GM18526 (cell line): ENCODE results near the gene PLXNA2.

ENCODE experiments used
- POLR2A ChIP-seq: IDR thresholded peaks from 3 replicates; pipeline ENCODE4 v1.6.1; 2011; ENCODE audit not compliant: insufficient read length; ENCODE audit errors: extremely low read depth

The PLXNA2 gene

DNA sequence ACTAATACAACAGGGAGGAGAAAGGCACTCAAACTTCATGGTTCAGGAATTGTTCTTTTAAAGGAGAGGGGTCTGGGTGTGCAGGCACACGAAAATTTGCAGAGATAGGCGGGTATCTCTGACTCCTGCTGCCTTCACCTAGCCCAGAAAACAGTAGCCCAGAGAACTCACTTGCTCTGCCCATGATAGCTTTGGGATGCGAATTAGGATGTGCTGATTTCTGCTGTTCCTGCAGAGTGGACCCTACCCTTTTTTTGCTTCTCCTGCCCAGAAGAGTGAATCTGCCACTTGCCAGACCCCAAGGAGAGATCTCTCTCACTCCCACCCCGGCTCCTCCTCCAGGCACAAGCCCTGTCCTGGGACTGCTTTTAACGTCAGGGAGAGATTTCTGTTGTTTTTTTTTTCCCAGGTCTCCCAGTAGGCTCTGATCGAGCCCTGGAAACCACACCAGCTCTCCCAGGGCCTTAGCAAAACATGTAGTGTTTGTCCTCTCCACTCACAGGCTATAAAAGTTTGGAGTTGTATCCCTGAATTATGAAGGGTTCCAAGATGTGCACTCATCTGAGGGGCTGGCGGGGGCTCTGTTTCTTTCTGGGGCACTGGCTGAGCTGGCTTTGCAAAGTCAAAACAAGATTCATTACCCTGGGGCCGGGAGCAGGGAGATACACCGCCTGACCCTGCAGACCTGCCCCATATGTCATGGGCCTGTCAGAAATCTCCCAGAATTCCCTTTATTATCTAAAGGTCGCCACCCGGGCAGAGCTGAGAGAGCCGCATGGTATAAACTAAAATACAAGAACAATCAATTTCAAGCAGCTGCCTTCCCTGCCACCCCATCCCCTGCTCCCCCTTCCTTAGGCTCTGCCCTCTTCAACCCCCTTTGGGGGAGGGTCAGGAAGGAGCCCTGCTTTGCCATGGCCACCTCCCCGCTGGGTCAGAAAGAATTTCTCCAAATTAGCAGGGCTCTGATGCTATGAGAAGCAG, 17.9 kb downstream of the PLXNA2 start:
- TF ChIP-seq POLR2A: no peak

DNA sequence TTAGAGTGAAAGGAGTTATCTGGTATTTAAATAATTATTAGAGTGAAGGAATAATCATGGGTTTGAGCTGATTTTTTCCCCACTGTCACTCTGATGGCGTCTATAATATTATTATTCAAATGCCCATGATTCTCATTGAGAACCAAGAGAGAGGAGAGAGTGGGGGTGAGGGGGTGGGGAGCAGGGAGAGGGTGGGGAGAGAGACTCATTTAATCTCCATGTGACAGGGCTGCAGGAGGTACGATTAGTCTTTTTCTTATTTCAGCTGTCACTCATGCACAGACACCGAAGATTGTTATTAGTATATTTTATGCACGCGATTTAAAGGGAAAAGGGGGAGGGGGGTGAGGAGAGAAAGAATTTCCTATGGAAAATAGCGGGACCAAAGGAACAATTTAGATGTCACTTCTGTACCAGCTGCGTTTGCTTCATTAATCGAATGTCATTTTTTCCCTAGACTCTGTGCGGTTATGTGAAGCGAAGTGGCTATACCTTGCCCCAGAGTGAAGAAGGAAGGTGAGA, 19.9 kb downstream of the PLXNA2 start:
- no peak for TF ChIP-seq POLR2A

DNA sequence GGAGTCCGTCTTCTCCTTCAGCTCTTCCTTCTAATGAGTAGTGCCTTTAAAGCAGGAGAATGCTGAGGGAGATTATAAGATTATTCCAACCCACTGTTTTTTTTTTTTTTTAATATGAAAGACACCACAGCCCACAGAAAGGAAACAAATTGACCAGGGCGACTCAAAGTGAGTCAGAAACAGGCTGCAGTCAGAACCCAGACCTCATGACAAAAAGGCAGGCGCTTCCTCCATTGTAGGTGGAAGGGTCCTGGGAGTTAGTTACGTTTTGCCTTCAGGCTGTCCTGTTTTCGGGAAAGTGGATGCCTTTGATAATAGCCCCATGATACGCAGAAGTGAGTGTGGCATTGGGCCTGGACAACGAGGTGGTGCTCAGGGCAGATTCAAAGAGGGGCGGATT, 21.0 kb downstream of the PLXNA2 start:
- TF ChIP-seq POLR2A: no peak

DNA sequence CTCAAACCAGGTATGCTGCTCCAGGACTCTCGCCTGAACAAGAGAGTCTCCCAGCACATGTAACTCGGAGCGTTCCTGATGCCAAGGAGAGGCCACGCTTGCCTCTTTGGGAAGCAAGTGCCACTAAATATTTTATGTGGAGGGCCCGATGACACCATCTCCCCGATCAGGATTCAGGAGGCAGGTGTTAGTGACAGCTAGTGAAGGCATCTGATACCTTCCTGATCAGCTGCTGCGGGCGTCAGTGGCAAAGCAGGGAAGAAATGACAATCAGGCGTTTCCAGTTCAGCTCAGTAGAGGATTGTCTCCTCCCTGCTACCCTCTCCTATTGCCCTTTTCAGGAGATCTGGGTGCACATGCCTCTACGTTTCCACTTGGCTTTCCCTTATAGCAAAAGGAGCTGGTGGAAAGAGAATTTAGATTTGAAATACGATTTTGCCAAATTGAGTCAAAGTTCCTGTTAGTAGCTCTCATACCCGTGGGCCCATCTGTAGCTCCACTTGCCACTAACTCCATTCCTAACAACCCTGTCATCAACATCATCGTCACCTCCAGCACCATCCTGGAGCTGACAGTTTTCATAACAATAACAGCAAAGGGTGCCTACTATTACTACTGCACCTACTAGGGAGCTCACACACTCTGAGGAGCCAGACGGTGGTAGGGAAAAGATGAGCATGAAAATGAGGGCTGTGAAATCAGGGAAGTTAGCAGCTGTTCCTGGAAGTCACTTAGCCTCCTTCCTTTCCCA, 21.6 kb downstream of the PLXNA2 start:
- no peak for TF ChIP-seq POLR2A

DNA sequence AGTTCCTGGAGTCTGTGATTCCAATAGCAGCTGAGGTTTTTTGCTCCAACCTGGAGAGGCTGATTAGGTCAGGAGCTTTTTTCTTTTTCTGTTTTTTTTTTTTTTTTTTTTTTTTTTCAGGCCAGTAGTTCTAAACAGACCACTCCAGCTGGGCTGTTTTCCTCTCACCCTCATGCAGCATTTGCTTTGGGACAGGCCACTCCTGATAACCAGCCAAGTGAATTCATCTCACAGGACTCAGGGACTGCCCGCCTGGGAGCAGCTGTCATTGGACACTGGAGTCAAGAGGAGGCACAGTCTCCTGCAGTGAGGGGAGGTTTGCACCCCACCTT, 22.9 kb downstream of the PLXNA2 start:
- no peak for TF ChIP-seq POLR2A

DNA sequence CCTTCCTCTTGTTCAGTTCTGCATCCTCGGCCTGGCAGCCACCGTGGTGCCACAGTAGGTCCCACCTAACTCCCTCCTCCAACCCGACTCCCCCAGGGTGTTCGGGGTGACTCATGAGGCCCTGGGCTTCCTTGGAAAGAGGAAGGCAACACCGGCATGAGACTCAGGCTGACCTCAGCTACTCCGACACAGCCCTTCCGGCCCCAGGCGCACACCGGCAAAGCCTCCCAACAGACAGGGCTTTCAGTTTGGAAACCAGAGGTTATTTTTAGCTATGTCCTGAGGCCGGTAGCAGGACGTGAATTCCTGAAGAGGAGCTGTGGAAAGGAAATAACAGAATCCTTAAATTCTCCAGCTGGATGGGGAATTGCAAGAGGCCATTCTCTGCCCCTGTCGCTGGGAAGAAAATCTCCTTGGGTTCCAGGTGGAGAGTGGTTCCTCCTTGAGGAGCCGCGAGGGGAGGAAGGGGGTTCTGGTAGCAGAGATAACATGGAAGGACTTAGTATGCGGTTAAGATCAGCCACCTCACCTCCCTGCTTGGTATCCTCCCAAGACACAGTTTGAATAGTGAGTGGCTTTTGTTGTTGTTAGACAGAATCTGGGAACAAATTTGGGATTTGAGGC, 24.4 kb downstream of the PLXNA2 start:
- no peak for TF ChIP-seq POLR2A

DNA sequence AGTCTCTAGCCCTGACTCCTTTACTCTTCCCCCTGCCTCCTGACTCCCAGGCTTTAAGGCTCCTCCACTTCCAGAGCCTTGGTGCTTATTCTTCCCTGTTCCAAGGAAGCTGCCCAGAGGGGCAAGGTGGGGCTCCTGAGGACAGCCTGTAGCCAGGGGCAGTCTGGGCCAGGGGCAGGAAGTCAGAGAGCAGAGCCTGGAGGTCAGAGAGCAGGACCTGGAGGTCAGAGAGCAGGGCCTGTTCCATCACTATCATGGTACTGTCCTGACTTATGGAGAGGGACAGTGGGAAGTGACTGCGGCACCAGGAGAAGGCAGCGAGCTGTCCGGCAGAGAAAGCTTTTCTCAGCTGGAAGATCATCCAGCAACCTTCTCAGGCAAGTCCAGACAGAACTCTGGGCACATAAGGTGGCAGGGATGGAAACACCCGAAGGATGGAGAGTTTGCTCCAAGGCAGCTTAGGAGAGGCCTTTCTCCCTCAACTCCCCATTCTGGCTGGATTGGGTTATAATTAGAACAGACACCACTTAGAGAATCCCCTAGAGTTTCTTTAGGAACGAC, 25.0 kb downstream of the PLXNA2 start:
- TF ChIP-seq POLR2A: no peak

DNA sequence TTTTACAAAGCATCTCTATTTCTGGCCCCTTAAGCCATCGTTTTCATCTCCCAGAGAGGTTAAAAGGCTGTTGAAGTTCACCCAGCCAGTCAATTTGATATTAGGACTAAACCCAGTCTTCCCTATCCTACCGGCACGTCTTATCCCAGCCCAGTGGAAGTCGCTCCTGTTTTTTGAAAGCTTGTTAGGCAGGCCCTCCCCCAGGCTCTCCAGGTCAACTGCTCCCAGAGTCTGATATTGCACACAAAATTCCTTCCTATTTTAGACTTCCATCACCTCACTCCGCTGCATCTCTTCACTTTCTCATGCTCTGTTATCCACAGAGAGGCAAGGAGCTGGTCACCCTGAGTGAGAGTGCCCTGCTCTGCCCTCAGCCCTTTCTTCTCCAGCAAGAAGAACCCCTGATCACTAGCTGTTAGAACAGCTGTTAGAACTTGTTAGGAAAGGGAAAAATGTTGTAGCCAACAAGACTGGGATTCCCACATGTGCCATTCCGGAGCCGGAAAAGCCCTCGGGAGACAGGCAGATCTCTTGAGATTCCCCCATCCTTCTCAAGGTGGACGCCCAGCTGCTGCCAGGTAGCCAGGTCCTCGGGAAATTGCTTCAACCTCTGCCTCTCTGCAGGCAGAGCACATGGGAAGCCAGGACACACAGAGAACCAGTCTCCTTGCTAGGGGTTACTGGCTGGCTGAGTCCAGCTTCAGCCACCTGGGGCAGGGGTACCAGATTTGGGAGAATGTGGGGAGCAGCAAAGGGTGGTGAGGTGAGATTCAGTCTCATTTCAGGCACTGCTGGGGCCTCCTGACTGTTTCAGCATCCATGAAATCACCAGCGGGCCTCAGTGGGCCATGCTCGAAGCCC, 25.7 kb downstream of the PLXNA2 start:
- TF ChIP-seq POLR2A: no peak

DNA sequence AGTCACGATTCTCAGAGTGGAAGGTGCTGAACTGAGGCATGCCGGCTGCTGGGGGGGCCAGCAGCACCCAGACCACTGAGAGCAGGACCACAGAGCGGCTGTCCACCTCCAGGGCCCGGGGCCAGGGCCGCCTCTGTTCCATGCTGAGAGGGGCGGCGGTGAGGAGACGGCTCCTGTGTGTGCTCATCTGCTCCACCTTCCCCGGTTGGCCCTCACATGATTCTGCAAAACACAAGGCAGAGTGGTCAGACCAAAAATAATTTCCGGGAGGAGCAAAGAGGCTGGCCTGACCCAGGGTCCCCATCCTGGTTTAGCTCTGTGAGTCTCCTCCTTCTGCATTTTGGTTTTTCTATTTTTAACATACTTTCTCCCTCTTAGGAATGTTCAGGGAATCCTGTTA, 26.4 kb downstream of the PLXNA2 start:
- no peak for TF ChIP-seq POLR2A

DNA sequence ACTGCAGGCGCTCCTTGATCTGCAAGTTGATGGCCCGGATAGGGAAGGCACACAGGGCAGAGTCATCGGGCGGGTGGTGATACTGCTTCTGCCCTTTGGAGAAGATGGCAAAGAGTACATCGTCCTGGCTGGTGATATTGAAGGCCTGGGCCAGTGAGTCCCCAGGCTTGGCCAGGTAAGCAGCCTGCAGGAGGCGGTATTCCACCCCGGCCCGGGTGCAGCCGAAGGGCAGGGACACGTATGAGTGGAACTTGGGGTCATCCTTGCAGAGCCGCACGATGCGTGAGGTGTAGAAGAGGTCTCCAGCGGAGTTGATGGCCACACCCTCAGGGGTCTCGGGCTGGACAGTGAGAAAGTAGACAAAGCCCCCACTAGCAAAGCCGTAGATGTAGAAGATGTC, 27.4 kb downstream of the PLXNA2 start:
- TF ChIP-seq POLR2A: no peak

DNA sequence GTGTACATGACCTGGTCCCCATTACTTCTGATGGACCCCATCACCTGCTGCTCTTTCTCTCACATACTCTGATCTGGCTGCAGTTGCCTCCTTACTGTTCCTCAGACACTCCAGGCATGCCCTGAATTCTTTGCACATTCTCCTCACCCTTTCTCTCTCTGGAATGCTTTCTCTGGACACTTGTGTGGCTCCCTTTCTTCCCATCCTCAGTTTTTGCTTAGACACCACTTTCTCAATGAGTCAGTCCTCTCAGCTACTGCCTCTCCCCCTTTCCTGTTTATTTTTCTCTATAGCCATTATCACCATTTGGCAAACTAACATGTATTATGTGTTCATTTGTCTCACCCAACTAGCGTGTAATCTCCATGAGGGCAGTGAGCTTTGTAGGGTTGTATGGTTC, 28.1 kb downstream of the PLXNA2 start:
- TF ChIP-seq POLR2A: no peak

DNA sequence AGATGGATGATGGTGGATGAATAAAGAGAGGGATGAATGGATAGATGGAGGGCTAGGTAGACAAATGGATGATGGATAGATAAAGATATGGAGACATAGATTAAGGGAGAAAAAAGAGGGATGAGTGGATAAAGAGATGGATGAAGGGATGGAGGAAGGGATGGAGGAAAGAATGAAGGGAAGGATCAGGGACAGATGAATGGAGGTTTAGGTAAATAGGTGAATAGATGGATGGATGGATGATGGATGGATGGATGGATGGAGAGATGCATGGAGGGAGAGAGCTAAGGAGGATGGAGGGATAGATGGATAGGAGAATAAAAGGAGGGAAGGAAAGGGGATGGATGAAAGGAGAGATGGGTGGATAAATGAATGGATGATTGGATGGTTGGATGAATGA, 28.8 kb downstream of the PLXNA2 start:
- no peak for TF ChIP-seq POLR2A

DNA sequence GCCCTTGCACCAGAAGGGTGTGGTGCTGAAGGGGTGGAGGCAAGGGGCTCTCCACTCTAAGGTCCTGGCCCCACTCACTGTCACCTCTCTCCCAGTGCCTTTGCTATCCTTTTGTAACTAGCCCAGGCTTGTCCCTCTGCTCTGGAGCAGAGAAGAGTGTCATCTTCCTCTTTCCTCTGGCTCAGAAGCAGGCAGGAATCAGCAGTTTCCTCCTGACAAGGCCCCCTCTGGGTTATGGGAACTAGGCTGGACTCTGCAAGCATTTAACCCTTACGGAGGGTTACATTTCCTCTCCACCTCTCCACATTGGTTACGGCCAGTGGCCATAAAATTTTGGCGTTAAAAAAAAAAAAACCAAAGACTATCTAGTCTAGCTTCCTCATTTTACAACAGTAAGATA, 30.4 kb downstream of the PLXNA2 start:
- no peak for TF ChIP-seq POLR2A

DNA sequence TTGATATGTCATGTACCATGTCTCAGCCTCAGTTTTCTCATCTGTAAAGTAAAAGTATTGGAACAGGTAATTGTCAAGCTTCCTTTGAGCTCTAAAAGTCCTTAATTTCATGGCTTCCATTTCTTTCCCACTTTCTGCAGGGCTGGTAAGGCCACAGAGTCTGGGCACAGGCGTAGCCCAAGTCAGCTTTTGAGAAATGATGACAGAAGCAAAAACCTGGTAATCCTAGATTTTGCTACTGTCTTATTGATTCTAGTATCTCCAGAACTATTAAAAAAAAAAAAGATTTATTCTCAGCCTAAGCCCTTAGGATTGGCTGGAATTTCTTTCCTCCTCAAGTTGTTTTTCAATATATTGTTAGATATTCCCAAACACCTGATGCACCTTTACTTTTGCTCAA, 31.3 kb downstream of the PLXNA2 start:
- TF ChIP-seq POLR2A: no peak
